Regular cardiac myocyte (primary cell): ENCODE results near the gene ADAM21. TPM values are rescaled to one million over a fixed set of nuclear protein-coding genes. Genes with fewer than 3 reads are reported as not detected.

Experiments used
- total RNA-seq: library from RNA; depleted of rRNA; stranded (reverse); fragments of >200 nt; gene quantifications from 2 replicates; pipeline ENCODE4 v1.2.3, GENCODE V29; 2014

ADAM21 gene
- 1.5 and 2.0 TPM in 2 replicates for total RNA-seq

GRCh38 chr14:70451874-70452273 lies at the start of gene ADAM21:
ADAM21 (plus strand) TSS chr14:70452174; CDS start chr14:70457500, 5,326 bp downstream.

DNA sequence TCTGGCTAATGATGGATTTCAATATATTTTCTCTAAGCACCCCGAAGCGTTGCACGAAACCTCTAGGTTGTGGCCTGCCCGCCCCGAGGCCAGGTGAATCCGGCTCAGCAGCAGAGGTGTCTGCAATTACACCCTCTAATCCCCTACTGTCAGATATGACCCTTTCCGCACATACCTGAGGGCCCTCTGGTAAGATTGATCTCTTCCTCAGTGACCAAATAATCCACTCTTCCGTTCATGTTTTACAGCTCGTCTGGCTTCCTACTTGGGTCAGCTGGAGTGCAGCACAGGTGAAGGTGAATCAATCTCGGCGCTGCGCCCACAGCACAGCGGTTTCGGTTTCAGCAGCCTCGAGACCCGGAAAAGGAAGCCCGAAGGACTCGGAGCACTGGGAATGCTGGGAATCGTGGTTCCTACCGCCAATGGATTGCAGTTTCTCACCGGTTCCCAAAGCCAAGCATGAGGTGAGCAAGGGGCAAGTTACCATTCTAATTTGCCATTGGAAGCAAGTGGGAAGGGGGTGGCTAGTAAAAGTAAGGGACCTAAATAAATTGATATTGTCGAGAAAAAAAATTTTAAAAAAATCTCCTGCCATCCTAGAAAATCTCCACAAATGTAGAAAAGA lies 35.1 kb upstream of the ADAM21 start, which contains the start of gene SYNJ2BP:
Gene SYNJ2BP (minus strand): TSS at position 366 of the 625 bp plus-strand sequence. CDS start 127 bp downstream, at position 239.

Other genes with a start within 250 kb of the ADAM21 start
- 49.5 and 51.6 TPM in 2 replicates for gene COX16, start 92.5 kb upstream of the ADAM21 start, total RNA-seq
- gene SYNJ2BP, start 35.1 kb upstream of the ADAM21 start, total RNA-seq: 13.0 and 22.2 TPM in 2 replicates
- gene ADAM20, start 82.8 kb downstream of the ADAM21 start, total RNA-seq: 0.38 and 2.3 TPM in 2 replicates
- gene MED6, start 148.5 kb downstream of the ADAM21 start, total RNA-seq: 30.3 and 37.8 TPM in 2 replicates
- gene TTC9, start 189.7 kb downstream of the ADAM21 start, total RNA-seq: under 0.01 TPM in 2 replicates